Keratinocyte (primary cell): Measurements from ENCODE around the gene HMCN1. TPM values are rescaled to one million over a fixed set of nuclear protein-coding genes. Genes with fewer than 3 reads are reported as not detected.
"Not testable (repeated sequence)": the region's sequence is repeated elsewhere in the genome, so short reads cannot be mapped to it uniquely, and the experiment has no call there.

Source experiments
- DNase-seq: peaks from one replicate; pipeline ENCODE4 v3.0.0-alpha.2; 2011; ENCODE audit warnings: low read depth, missing footprints, low spot score
- FAIRE-seq: peaks from 2 replicates; lab custom pipeline; 2011; peaks lifted over from hg19 to GRCh38; lab: Jason Lieb, UNC
- H2AFZ ChIP-seq: 2 replicates; pipeline ENCODE4 v1.6.0; 2012; ENCODE audit warnings: low read length, control low read depth, inconsistent platforms; ENCODE audit not compliant: control insufficient read depth
- H3K27ac ChIP-seq: 2 replicates; pipeline ENCODE4 v1.5.1; 2011; ENCODE audit warnings: low read length; ENCODE audit not compliant: control insufficient read depth, insufficient read depth
- H3K27me3 ChIP-seq: 3 replicates; pipeline ENCODE4 v1.6.0; 2011; ENCODE audit warnings: low read length; ENCODE audit not compliant: control insufficient read depth, insufficient read depth; ENCODE audit errors: extremely low read depth
- H3K36me3 ChIP-seq, 2 experiments: 2 replicates in 1 of 2; 3 replicates in 1 of 2; pipeline ENCODE4 v1.5.1; 2011; ENCODE audit warnings: low read length in 2 of 2, mild to moderate bottlenecking in 1 of 2; ENCODE audit not compliant: control insufficient read depth in 2 of 2, insufficient read depth in 2 of 2; ENCODE audit errors: extremely low read depth in 1 of 2
- H3K4me1 ChIP-seq: 3 replicates; pipeline ENCODE4 v1.5.1; 2011; ENCODE audit warnings: low read length; ENCODE audit not compliant: control insufficient read depth, insufficient read depth; ENCODE audit errors: extremely low read depth
- H3K4me2 ChIP-seq: 3 replicates; pipeline ENCODE4 v1.6.0; 2011; ENCODE audit warnings: low read depth, low read length; ENCODE audit not compliant: control insufficient read depth, insufficient read depth; ENCODE audit errors: extremely low read depth
- H3K4me3 ChIP-seq, 3 experiments: fragments of 200-600 bp in 1 of 3; sonication (generic) in 1 of 3; 2 replicates in 2 of 3; 3 replicates in 1 of 3; pipeline ENCODE4 v1.5.1; 2011 to 2016; ENCODE audit warnings: low read length in 3 of 3, mild to moderate bottlenecking in 3 of 3, control low read depth in 2 of 3, inconsistent platforms in 1 of 3, low read depth in 1 of 3, mixed read lengths in 1 of 3, mixed run types in 1 of 3, moderate library complexity in 1 of 3; ENCODE audit not compliant: control insufficient read depth in 2 of 3, insufficient read depth in 2 of 3; ENCODE audit errors: extremely low read depth in 1 of 3
- H3K79me2 ChIP-seq: 2 replicates; pipeline ENCODE4 v1.6.0; 2012; ENCODE audit warnings: low read length; ENCODE audit not compliant: control insufficient read depth, insufficient read depth
- H3K9ac ChIP-seq: 3 replicates; pipeline ENCODE4 v1.6.0; 2011; ENCODE audit warnings: low read length; ENCODE audit not compliant: control insufficient read depth, insufficient read depth; ENCODE audit errors: extremely low read depth
- H3K9me1 ChIP-seq: 3 replicates; pipeline ENCODE4 v1.6.0; 2011; ENCODE audit warnings: low read length; ENCODE audit not compliant: control insufficient read depth, insufficient read depth; ENCODE audit errors: extremely low read depth
- H3K9me3 ChIP-seq: 2 replicates; pipeline ENCODE4 v1.5.1; 2012; ENCODE audit warnings: low read depth, low read length; ENCODE audit not compliant: control insufficient read depth
- H4K20me1 ChIP-seq: 3 replicates; pipeline ENCODE4 v1.6.0; 2011; ENCODE audit warnings: low read length; ENCODE audit not compliant: control insufficient read depth, insufficient read depth; ENCODE audit errors: extremely low read depth
- CTCF ChIP-seq, 3 experiments: IDR thresholded peaks in 1 of 3; conservative IDR thresholded peaks in 1 of 3; optimal IDR thresholded peaks in 1 of 3; 2 replicates in 2 of 3; 3 replicates in 1 of 3; pipeline versions ENCODE3 to v1.5.1; 2011; ENCODE audit warnings: low read length in 3 of 3, mild to moderate bottlenecking in 3 of 3, moderate library complexity in 2 of 3, control low read depth in 1 of 3, inconsistent platforms in 1 of 3; ENCODE audit not compliant: insufficient read depth in 2 of 3; ENCODE audit errors: extremely low read depth in 1 of 3
- EZH2 ChIP-seq: IDR thresholded peaks from one replicate; pipeline ENCODE4 v1.6.1; 2012; ENCODE audit warnings: inconsistent platforms, mild to moderate bottlenecking, low read length, moderate library complexity
- dilution Hi-C: fragments of 300-500 bp; cut with MboI; formaldehyde crosslinking; loops from one replicate; pipeline ENCODE4 v1.7.0; 2020; ENCODE audit warnings: low sequenced_read_pairs; ENCODE audit not compliant: extremely low pct_ligation_motif_present
- polyA plus RNA-seq, 5 experiments: library from polyadenylated mRNA; depleted of rRNA in 3 of 5; stranded (reverse) in 3 of 5; stranded (forward) in 1 of 5; unstranded in 1 of 5; fragments of >200 nt; gene quantifications; 1 replicate in 1 of 5; 2 replicates in 3 of 5; 3 replicates in 1 of 5; pipeline versions ENCODE4 v1.2.1 to v1.2.3, GENCODE V29; 2011 to 2012; ENCODE audit warnings: missing spikeins in 2 of 5, low read depth in 1 of 5, low replicate concordance in 1 of 5

Gene HMCN1
- polyA plus RNA-seq, 1 donor (not counting 4 experiments of a cell fraction or from before 2014, with no cell fraction given) = 1.8 TPM

GRCh38 chr1:186183219-186183618, 449.0 kb downstream of the HMCN1 start:
- DNase-seq (peak; percentile 67), FAIRE-seq (peak; percentile 78)
- H3K4me3 ChIP-seq = no peak overlapping the region
- H2AFZ ChIP-seq = no peak overlapping the region
- peak overlapping the region; percentile 50 for H3K4me2 ChIP-seq
- H3K4me1 ChIP-seq = peaks cover 56% of the 10 kb centered on the region
- peak overlapping the region; percentile 86 for H3K27ac ChIP-seq
- no peaks in the 10 kb centered on the region for H3K9me3 ChIP-seq
- dilution Hi-C loops = no loop called here
- H3K79me2 ChIP-seq = no peaks in the 10 kb centered on the region
- no peaks in the 10 kb centered on the region for H4K20me1 ChIP-seq
- no peak for TF ChIP-seq CTCF (optimal IDR thresholded peaks at IDR 0.05 in 1 of 3, IDR thresholded peaks at IDR 0.05 in 1 of 3, conservative IDR thresholded peaks at IDR 0.05 in 1 of 3; ENCODE audit: extremely low read depth in 1 of 3, insufficient read depth in 2 of 3, low read length in 3 of 3)
- no peak for TF ChIP-seq EZH2
- peak overlapping the region; percentile 4 for H3K9ac ChIP-seq
- H3K9me1 ChIP-seq = no peaks in the 10 kb centered on the region
- no peaks in the 10 kb centered on the region for H3K36me3 ChIP-seq
- no peaks in the 10 kb centered on the region for H3K27me3 ChIP-seq

- Histone ChIP-seq H3K27me3 (no peaks in the 10 kb centered on the region), H3K9ac (peak overlapping the region; percentile 32), H3K9me1 (no peaks in the 10 kb centered on the region), H3K27ac (peak overlapping the region; percentile 86), H3K36me3 (no peaks in the 10 kb centered on the region), H3K4me3 (no peak overlapping the region), H3K4me2 (peak overlapping the region; percentile 50), H2AFZ (peak overlapping the region; percentile 20), H4K20me1 (no peaks in the 10 kb centered on the region), H3K79me2 (no peaks in the 10 kb centered on the region), H3K4me1 (peaks cover 55% of the 10 kb centered on the region), H3K9me3 (no peaks in the 10 kb centered on the region)
- dilution Hi-C loops = no loop called here
- TF ChIP-seq CTCF (optimal IDR thresholded peaks at IDR 0.05 in 1 of 3, IDR thresholded peaks at IDR 0.05 in 1 of 3, conservative IDR thresholded peaks at IDR 0.05 in 1 of 3; ENCODE audit: extremely low read depth in 1 of 3, insufficient read depth in 2 of 3, low read length in 3 of 3) (no peak), EZH2 (no peak)
- no peak for FAIRE-seq
- DNase-seq = no peak
Observed at GRCh38 chr1:186183970-186184628, 449.9 kb downstream of the HMCN1 start.

GRCh38 chr1:186186251-186186650, 452.1 kb downstream of the HMCN1 start:
- H3K9me1 ChIP-seq, H3K9ac ChIP-seq, DNase-seq, H3K79me2 ChIP-seq, H3K4me2 ChIP-seq, dilution Hi-C loops, H2AFZ ChIP-seq, H3K9me3 ChIP-seq, H3K36me3 ChIP-seq, FAIRE-seq, H4K20me1 ChIP-seq, H3K4me3 ChIP-seq, H3K27me3 ChIP-seq: not testable (repeated sequence)
- peak overlapping the region; percentile 99 for H3K27ac ChIP-seq
- peaks cover 62% of the 10 kb centered on the region for H3K4me1 ChIP-seq
